ENCODE results near the gene NEGR1. TPM values are rescaled to one million over a fixed set of nuclear protein-coding genes. Genes with fewer than 3 reads are reported as not detected.

The NEGR1 gene
- total RNA-seq, 4 donors from 2014 or later, result 14.5 to 50.8 (median 29.1) TPM

DNA sequence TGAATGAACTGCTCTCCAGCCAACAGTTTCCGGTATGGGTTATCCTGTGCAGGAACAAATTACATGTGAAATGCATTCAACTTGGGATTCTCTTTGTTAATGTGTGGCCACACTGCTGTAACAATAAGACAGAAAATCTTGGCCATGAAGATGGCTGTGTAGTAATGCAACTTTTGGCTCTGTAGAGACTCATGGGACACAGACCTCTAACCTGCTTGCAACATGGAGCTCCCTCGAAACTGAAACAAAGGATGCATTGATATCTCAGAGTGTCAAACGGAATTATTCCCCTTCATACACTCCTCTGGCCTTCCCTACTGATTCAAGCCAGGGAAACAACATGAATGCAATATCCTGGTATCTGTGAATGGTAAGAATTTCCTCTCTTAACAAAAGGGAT lies 642.2 kb downstream of the NEGR1 start:
- DNase-seq (ENCODE audit: low spot score), result no peak
- TF ChIP-seq, protein P1, sequence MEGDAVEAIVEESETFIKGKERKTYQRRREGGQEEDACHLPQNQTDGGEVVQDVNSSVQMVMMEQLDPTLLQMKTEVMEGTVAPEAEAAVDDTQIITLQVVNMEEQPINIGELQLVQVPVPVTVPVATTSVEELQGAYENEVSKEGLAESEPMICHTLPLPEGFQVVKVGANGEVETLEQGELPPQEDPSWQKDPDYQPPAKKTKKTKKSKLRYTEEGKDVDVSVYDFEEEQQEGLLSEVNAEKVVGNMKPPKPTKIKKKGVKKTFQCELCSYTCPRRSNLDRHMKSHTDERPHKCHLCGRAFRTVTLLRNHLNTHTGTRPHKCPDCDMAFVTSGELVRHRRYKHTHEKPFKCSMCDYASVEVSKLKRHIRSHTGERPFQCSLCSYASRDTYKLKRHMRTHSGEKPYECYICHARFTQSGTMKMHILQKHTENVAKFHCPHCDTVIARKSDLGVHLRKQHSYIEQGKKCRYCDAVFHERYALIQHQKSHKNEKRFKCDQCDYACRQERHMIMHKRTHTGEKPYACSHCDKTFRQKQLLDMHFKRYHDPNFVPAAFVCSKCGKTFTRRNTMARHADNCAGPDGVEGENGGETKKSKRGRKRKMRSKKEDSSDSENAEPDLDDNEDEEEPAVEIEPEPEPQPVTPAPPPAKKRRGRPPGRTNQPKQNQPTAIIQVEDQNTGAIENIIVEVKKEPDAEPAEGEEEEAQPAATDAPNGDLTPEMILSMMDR (IDR thresholded peaks at IDR 0.05), result no peak
- no peak for ATAC-seq (ENCODE audit: low FRiP score)

DNA sequence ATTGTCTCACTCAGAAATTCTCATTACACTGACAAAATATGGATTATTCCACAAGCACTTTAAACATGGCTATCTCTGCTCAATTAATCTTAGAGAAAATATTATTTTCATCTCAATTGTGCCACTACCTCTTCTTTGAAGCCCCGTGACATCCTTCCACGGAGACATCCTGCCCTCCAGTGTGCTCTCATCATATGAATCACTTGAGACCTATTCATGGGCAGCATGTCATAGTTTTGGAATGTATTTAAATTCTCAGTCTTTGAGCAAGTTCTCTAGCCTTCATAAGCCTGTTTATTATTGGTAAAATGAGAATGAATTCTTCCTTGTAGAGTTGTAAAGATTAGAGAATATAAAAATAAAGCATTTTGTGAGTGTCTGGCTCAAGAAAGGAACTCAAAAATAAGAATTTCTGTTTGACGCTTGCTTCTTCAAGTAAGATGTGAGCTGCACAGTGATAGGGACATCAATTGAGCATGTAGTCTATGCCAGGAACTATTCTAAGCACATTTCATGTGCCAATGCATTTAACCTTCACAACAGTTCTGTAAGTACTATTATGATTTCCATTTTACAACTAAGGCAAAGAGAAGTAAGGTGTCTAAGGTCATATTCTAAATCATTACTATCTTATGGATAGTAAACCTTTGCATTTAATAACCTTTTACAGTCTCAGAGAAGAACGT lies 644.1 kb downstream of the NEGR1 start:
- no peak for ATAC-seq (ENCODE audit: low FRiP score)
- TF ChIP-seq, protein P1 (IDR thresholded peaks at IDR 0.05), result no peak
- DNase-seq (ENCODE audit: low spot score), result no peak

DNA sequence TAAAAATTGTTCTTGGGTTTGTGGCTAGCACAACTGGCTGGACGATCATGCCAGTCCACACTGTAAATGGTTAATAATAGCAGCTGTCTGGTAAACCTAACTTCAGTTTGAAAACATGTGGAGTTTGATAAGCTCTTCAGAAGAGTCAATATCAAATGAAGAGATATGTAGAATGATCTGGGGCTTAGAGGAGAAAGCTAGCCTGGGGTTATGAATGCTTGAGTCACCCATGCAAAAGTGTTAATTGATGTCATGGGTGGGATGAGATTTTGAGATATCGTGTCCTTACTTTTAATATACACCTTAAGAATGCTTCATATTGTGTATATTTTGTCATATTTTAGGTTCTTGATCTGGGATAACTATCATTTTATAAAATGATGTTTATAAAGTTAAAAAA lies 646.8 kb downstream of the NEGR1 start:
- TF ChIP-seq, protein P1 (IDR thresholded peaks at IDR 0.05), result no peak
- DNase-seq (ENCODE audit: low spot score) (no peak), ATAC-seq (ENCODE audit: low FRiP score) (no peak)

DNA sequence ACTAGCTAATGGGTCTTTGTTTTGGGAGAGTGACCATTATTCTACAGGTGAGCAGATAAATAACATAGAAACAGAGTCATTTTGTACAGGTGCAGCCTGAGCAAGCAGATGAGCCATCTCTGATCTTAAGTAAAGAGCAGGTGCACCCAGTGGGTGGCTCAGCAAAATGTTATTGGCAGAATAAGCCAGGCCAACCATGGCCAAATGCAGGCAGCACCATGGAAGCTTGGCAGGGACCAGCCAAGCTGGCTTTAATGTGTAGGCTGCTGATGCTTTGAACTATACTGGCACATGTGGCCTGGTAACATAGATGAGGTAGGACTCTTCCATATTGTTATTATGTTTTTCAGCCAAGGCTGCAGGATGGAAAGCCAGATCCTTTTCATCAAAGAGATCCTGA lies 648.2 kb downstream of the NEGR1 start:
- TF ChIP-seq, protein P1 (IDR thresholded peaks at IDR 0.05), result no peak
- no peak for DNase-seq (ENCODE audit: low spot score)
- no peak for ATAC-seq (ENCODE audit: low FRiP score)

DNA sequence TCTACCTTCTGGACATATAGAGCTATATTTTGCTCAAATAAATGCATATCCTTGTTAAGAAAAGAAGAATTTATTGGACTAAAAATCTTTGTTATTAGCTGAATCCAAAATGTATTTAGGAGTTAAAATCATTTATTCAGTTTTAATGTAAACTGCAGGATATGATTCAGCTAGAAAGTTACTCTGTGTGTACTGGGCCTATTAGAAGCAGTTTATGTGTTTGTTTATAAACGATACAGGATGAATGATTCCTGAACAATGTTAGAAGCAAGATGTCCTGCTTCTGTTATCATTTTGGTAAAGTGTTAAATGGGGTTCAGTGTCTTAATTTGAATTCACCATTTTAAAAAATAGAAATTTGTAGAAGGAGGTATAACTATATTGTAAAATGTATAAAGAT lies 652.3 kb downstream of the NEGR1 start:
- TF ChIP-seq, protein P1 (IDR thresholded peaks at IDR 0.05), result no peak
- ATAC-seq (ENCODE audit: low FRiP score), result no peak
- DNase-seq (ENCODE audit: low spot score), result no peak

DNA sequence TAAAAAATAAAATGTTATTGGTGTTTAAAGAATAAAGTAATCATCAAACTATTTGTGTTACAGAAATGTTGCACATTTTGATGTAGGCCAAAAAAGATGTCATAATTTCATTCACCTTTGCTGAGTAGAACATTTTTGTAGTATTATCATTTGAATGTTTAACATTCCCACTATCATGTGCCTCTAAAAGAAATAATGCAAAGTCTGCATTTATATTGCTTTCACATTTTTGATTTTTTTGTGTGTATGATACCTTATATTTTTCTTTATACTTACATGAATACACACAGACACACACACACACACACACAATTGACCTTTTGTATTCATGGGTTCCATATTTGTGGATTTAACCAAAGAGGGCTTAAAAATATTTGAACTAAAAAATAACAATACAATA lies 657.3 kb downstream of the NEGR1 start:
- ATAC-seq (ENCODE audit: low FRiP score) (no peak), DNase-seq (ENCODE audit: low spot score) (no peak)
- TF ChIP-seq, protein P1 (IDR thresholded peaks at IDR 0.05), result no peak

DNA sequence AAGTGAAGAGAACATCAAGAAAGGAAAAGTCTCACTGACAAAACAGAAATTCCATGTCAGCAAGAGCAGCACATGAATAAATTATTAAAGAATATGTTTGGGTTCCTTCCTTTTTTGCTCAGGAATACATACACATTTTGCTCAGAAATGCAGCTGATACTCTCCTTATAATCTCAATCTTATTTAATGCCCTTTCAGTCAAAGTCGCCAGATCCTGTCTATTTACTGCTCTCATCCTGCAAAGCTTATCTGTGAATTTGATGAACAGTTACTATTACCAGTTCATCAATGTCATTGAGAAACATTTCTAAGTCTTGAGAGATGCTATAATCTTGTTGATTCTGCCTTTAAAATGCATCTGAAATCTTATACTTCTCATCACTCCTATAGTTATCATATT lies 658.5 kb downstream of the NEGR1 start:
- no peak for DNase-seq (ENCODE audit: low spot score)
- ATAC-seq (ENCODE audit: low FRiP score), result no peak
- TF ChIP-seq, protein P1 (IDR thresholded peaks at IDR 0.05), result no peak
